H9 (cell line): ENCODE data around the gene GLYATL1. TPM values are rescaled to one million over a fixed set of nuclear protein-coding genes. Genes with fewer than 3 reads are reported as not detected.

Source experiments
- DNase-seq: peaks from one replicate; pipeline ENCODE4 v3.0.0-alpha.2; 2017
- H2AFZ ChIP-seq: one replicate; pipeline ENCODE4 v1.6.1; 2013; ENCODE audit warnings: mild to moderate bottlenecking, low read length, control low read depth, moderate library complexity
- H2AK5ac ChIP-seq: 2 replicates; pipeline ENCODE4 v1.6.1; 2013; ENCODE audit warnings: low read length, control low read depth, mixed read lengths; ENCODE audit not compliant: insufficient read length
- H2BK120ac ChIP-seq: one replicate; pipeline ENCODE4 v1.6.1; 2013; ENCODE audit warnings: low read depth, mild to moderate bottlenecking, low read length, control low read depth, inconsistent platforms; ENCODE audit not compliant: poor library complexity, severe bottlenecking
- H2BK12ac ChIP-seq: 2 replicates; pipeline ENCODE4 v1.6.1; 2013; ENCODE audit warnings: low read length, control low read depth, mixed read lengths, low read depth; ENCODE audit not compliant: insufficient read length
- H2BK15ac ChIP-seq: 2 replicates; pipeline ENCODE4 v1.6.1; 2013; ENCODE audit warnings: low read depth, low read length, control low read depth
- H2BK20ac ChIP-seq: one replicate; pipeline ENCODE4 v1.6.1; 2013; ENCODE audit warnings: low read depth, mild to moderate bottlenecking, low read length, control low read depth, inconsistent platforms; ENCODE audit not compliant: poor library complexity, severe bottlenecking
- H2BK5ac ChIP-seq: 2 replicates; pipeline ENCODE4 v1.6.1; 2013; ENCODE audit warnings: low read length, control low read depth, mixed read lengths; ENCODE audit not compliant: insufficient read length
- H3K14ac ChIP-seq: 2 replicates; pipeline ENCODE4 v1.6.1; 2013; ENCODE audit warnings: low read length, control low read depth; ENCODE audit not compliant: insufficient read depth
- H3K18ac ChIP-seq: 2 replicates; pipeline ENCODE4 v1.6.1; 2013; ENCODE audit warnings: low read depth, mild to moderate bottlenecking, mixed read lengths, low read length, control low read depth; ENCODE audit not compliant: insufficient read length
- H3K23ac ChIP-seq: 2 replicates; pipeline ENCODE4 v1.6.1; 2013; ENCODE audit warnings: low read length, control low read depth, mixed read lengths, low read depth; ENCODE audit not compliant: insufficient read length
- H3K23me2 ChIP-seq: 2 replicates; pipeline ENCODE4 v1.6.1; 2013; ENCODE audit warnings: low read depth, mild to moderate bottlenecking, mixed read lengths, low read length, control low read depth; ENCODE audit not compliant: insufficient read length, poor library complexity, severe bottlenecking
- H3K27ac ChIP-seq: 2 replicates; pipeline ENCODE4 v1.5.1; 2013; ENCODE audit warnings: low read length, control low read depth, mixed read lengths, low read depth; ENCODE audit not compliant: insufficient read length
- H3K27me3 ChIP-seq: 2 replicates; pipeline ENCODE4 v1.6.1; 2013; ENCODE audit warnings: low read length, control low read depth, inconsistent platforms; ENCODE audit not compliant: insufficient read depth
- H3K4ac ChIP-seq: 2 replicates; pipeline ENCODE4 v1.6.1; 2013; ENCODE audit warnings: low read depth, mild to moderate bottlenecking, control low read depth, inconsistent platforms, low read length, moderate library complexity
- H3K4me1 ChIP-seq: 2 replicates; pipeline ENCODE4 v1.6.1; 2013; ENCODE audit warnings: low read length, control low read depth, inconsistent platforms; ENCODE audit not compliant: insufficient read depth
- H3K4me2 ChIP-seq: 2 replicates; pipeline ENCODE4 v1.6.1; 2013; ENCODE audit warnings: low read length, control low read depth, mixed read lengths; ENCODE audit not compliant: insufficient read length, insufficient read depth
- H3K56ac ChIP-seq: 2 replicates; pipeline ENCODE4 v1.6.1; 2013; ENCODE audit warnings: low read depth, mild to moderate bottlenecking, mixed read lengths, low read length, control low read depth; ENCODE audit not compliant: insufficient read length
- H3K79me1 ChIP-seq: 2 replicates; pipeline ENCODE4 v1.6.1; 2013; ENCODE audit warnings: low read depth, mild to moderate bottlenecking, moderate library complexity, low read length, control low read depth, inconsistent platforms; ENCODE audit not compliant: insufficient read depth, poor library complexity, severe bottlenecking
- H3K79me2 ChIP-seq: 2 replicates; pipeline ENCODE4 v1.6.1; 2013; ENCODE audit warnings: low read length, control low read depth, inconsistent platforms; ENCODE audit not compliant: insufficient read depth
- H3K9ac ChIP-seq: 2 replicates; pipeline ENCODE4 v1.6.1; 2013; ENCODE audit warnings: low read length, control low read depth, mixed read lengths; ENCODE audit not compliant: insufficient read length; ENCODE audit errors: extremely low read depth
- H3K9me3 ChIP-seq: one replicate; pipeline ENCODE4 v1.6.1; 2013; ENCODE audit warnings: low read depth, low read length, inconsistent platforms; ENCODE audit not compliant: control insufficient read depth
- H3T11ph ChIP-seq: one replicate; pipeline ENCODE4 v1.6.1; 2013; ENCODE audit warnings: mild to moderate bottlenecking, low read length, control low read depth, inconsistent platforms
- H4K20me1 ChIP-seq: one replicate; pipeline ENCODE4 v1.6.1; 2013; ENCODE audit not compliant: control insufficient read depth, insufficient read length, insufficient read depth
- H4K5ac ChIP-seq: 2 replicates; pipeline ENCODE4 v1.6.1; 2013; ENCODE audit warnings: low read depth, mild to moderate bottlenecking, mixed read lengths, low read length, control low read depth; ENCODE audit not compliant: insufficient read length
- H4K8ac ChIP-seq: replicated peaks from 2 replicates; pipeline ENCODE4 v1.6.1; 2013; ENCODE audit warnings: low read length, control low read depth, mixed read lengths, low read depth; ENCODE audit not compliant: insufficient read length
- H4K91ac ChIP-seq: 2 replicates; pipeline ENCODE4 v1.6.1; 2013; ENCODE audit warnings: low read depth, mild to moderate bottlenecking, moderate library complexity, mixed read lengths, low read length, control low read depth; ENCODE audit not compliant: insufficient read length
- H3K27ac Mint-ChIP-seq, 3 experiments: 2 replicates in 2 of 3; 3 replicates in 1 of 3; pipeline ENCODE4 v1.8.0; 2020 to 2021; ENCODE audit warnings: mixed read lengths in 3 of 3, mild to moderate bottlenecking in 1 of 3, moderate library complexity in 1 of 3
- H3K27me3 Mint-ChIP-seq: 2 replicates; pipeline ENCODE4 v1.8.0; 2021; ENCODE audit warnings: low read depth, mild to moderate bottlenecking, moderate library complexity, mixed read lengths
- H3K36me3 Mint-ChIP-seq, 3 experiments: 2 replicates in 2 of 3; 3 replicates in 1 of 3; pipeline ENCODE4 v1.8.0; 2020 to 2021; ENCODE audit warnings: low read depth in 3 of 3, mixed read lengths in 3 of 3; ENCODE audit not compliant: insufficient read depth in 1 of 3
- H3K4me1 Mint-ChIP-seq, 2 experiments: 2 replicates each; pipeline ENCODE4 v1.8.0; 2020; ENCODE audit warnings: mixed read lengths in 2 of 2
- H3K4me3 Mint-ChIP-seq, 2 experiments: 2 replicates in 1 of 2; 3 replicates in 1 of 2; pipeline ENCODE4 v1.8.0; 2020 to 2021; ENCODE audit warnings: mild to moderate bottlenecking in 2 of 2, mixed read lengths in 2 of 2, moderate library complexity in 1 of 2
- H3K9me3 Mint-ChIP-seq, 2 experiments: 2 replicates in 1 of 2; 3 replicates in 1 of 2; pipeline ENCODE4 v1.8.0; 2020; ENCODE audit warnings: mild to moderate bottlenecking in 2 of 2, mixed read lengths in 2 of 2, moderate library complexity in 1 of 2
- CTCF ChIP-seq: fragments of 200-600 bp; sonication (generic); conservative IDR thresholded peaks from 3 replicates; pipeline ENCODE4 v1.8.0; 2021; ENCODE audit warnings: antibody characterized with exemption, mild to moderate bottlenecking
- total RNA-seq: library from RNA; stranded (reverse); gene quantifications from 2 replicates; pipeline ENCODE4 v1.2.1, GENCODE V29; 2021

Gene GLYATL1
- total RNA-seq, 1 experiment from 2014 or later = 2.8 TPM

- Histone ChIP-seq H2BK12ac (no peak overlapping the region), H3K56ac (no peak overlapping the region), H3K79me2 (no peaks in the 10 kb centered on the region), H3K4me2 (no peak overlapping the region), H2BK15ac (no peak overlapping the region), H4K5ac (no peak overlapping the region), H4K20me1 (no peaks in the 10 kb centered on the region), H4K91ac (no peak overlapping the region), H3K27me3 (no peaks in the 10 kb centered on the region), H2BK20ac (no peak overlapping the region), H3K23me2 (no peaks in the 10 kb centered on the region), H2AFZ (no peak overlapping the region), H3K14ac (no peak overlapping the region), H3K79me1 (no peaks in the 10 kb centered on the region), H3K9ac (no peak overlapping the region), H2BK5ac (no peak overlapping the region), H3K9me3 (no peaks in the 10 kb centered on the region), H3K18ac (no peak overlapping the region), H3K27ac (no peak overlapping the region), H2AK5ac (no peak overlapping the region), H3K4ac (no peak overlapping the region), H3K4me1 (no peaks in the 10 kb centered on the region), H2BK120ac (no peak overlapping the region), H3K23ac (no peak overlapping the region), H3T11ph (no peak overlapping the region), H4K8ac (no peak overlapping the region)
- Mint-ChIP-seq H3K27ac (no peak overlapping the region), H3K4me3 (no peak overlapping the region), H3K9me3 (no peaks in the 10 kb centered on the region), H3K4me1 (no peaks in the 10 kb centered on the region), H3K27me3 (no peaks in the 10 kb centered on the region; the same call in 1 of the 2 replicates), H3K36me3 (peaks cover 0 to 8% (median 8%) of the 10 kb centered on the region in 3 experiments; a peak in 4 of 7 replicates)
- no peak for TF ChIP-seq CTCF
- DNase-seq = no peak
Observed at GRCh38 chr11:58945663-58946062, 6.4 kb downstream of the GLYATL1 start.
